Cerebellar nuclear complex (tissue), 1 donor: Measurements from ENCODE around the gene THSD7B.

ENCODE experiments used
- DNase-seq, 2 experiments: peaks; one replicate each; lab custom pipeline; 2025; lab: John Stamatoyannopoulos, UW

Gene THSD7B

GRCh38 chr2:136823291-136823690, 57.9 kb downstream of the THSD7B start:
- DNase-seq, result no peak

- no peak for DNase-seq
Measured at GRCh38 chr2:136828162-136828561, 62.8 kb downstream of the THSD7B start.

GRCh38 chr2:136828774-136829173, 63.4 kb downstream of the THSD7B start:
- no peak for DNase-seq

GRCh38 chr2:136844546-136844945, 79.2 kb downstream of the THSD7B start:
- no peak for DNase-seq

DNA sequence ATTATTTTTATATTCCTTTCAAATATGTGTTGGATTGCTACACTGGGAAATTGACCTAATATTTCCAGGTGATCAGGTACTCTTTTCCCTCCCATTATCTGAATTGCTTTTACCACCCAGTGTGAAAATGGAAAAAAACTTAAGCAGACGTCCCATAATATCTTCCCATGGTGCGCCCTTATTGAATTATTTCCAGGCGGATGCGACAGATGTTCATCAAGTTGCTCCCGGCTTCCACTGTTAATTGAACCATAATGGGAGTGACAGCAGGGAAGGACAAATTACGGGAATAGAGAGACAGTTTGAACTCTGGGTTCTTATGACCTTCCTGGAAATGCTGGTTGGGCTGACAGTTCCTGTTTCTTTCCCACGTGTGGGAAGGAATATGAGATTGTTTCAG, 93.3 kb downstream of the THSD7B start:
- no peak for DNase-seq

- no peak for DNase-seq
Measured at GRCh38 chr2:136860443-136860958, 95.2 kb downstream of the THSD7B start.

DNA sequence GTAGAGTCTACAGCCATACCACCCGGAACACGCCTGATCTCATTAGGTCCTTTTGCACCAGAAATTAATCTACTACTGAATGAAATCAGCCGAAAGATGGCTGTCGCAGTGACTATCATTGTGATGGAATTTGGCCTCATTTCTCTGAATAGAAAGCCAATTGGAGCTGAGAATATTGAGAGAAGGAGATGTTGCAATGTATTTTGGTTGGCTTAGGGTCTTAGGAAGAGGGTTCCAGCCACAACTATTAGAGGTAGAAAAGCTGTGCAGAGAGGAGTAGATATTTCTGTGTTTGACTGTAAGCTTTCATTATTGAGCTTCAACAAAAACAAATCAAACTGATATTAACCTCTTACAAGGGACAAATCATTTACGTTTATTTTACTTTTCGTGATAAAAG, 98.1 kb downstream of the THSD7B start:
- no peak for DNase-seq

DNA sequence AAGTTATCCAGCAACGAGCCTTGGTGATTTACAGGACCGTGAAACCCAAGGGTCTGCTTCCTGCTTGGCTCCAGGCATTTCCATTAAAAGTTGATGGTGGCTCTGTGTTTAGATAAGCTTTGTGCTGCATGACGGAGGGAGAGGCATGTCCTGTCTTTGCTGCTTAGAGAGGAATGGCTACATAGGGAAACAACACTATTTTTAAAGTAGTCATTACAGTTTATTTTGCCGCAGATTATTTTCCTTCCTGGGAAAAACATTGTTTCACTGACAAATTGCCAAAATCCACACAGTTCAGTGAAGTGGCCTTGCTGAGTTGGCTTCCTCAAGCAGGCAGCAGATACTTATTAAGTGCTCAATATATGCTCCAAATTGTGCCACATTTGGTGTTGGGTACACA, 98.5 kb downstream of the THSD7B start:
- no peak for DNase-seq

DNA sequence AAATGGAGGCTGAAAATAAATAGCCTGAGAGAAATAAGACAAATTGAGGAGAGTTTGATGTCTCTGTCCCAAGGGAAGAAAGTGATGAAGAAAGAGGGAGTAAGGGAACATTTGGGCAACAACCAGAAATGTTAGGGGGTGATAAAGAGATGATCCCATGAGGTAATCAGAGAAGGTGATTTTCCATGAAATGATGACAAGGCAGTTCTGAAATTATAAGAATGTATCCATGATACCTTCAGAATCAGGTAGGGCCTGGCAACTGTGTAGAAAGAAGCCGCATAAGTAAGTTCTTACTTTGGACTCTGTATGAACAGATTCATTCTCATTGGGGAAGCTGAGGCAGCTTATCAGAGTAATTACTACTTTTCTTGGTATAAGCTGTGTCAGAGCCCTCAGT, 106.1 kb downstream of the THSD7B start:
- DNase-seq, result no peak

DNA sequence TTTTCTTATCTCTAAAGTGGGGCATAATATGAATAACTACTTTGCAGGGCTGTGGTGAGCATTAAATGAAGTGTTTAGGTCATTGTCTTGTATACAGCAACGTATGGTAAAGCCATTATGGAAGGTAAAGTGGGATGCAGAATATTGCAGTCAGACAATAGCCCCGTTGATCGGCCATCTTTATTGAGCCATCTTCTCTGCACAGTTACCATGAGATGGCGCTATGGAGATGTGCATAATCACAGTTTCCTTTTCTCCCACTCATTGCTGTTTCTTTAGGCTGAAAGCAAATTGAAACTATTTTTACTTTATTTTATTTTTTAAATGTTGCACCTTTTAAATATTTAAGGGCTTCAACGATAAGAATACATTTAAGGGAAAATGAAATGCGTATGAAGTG, 108.9 kb downstream of the THSD7B start:
- DNase-seq, result no peak

- no peak for DNase-seq
Measured at GRCh38 chr2:136891100-136891499, 125.8 kb downstream of the THSD7B start.

DNA sequence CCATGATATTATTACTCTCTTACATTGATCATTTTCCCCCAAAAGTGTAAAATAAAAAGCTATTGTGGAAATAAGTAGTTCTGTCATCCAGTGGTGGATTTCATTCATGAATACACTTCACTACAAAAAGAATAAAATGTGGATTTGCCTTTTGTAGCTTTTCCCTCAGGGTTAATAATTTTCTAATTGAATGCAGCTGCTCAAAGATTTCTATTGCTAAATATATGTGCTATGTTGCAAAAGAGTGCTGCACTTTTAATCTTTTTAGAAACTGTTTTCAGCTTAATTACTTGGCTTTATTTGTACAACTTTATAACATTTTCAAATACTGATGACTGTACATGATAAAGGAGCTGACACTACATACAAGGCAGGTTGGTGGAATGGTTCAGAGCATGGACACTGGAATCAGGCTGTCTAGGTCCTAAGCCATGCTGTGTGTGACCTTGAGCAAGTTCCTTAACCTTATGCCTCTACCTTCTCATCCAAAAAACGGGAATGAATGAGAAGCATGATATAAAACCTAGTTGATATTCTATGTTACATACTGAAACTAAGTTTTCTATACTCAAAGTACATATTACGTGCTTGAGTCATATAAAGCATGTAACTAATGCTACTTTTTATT, 128.8 kb downstream of the THSD7B start:
- no peak for DNase-seq

DNA sequence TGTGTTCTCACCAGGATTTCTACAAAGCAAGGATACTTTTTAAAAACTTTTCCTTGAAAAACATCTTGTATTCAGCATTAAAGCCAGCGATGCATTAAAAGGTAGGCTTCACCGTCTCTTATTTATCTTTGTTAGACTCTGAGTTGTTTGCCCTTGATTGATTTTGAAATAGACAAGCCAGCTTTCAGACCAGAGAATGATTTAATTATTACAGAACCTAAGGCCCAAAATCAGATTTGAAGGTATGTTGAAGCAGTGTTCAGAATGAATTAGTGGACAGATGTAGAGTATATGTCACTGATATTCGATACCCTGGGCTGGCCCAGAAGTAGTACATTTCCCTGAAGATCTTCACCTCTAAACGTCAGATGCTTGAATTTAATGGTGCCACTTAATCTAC, 136.4 kb downstream of the THSD7B start:
- DNase-seq, result no peak

DNA sequence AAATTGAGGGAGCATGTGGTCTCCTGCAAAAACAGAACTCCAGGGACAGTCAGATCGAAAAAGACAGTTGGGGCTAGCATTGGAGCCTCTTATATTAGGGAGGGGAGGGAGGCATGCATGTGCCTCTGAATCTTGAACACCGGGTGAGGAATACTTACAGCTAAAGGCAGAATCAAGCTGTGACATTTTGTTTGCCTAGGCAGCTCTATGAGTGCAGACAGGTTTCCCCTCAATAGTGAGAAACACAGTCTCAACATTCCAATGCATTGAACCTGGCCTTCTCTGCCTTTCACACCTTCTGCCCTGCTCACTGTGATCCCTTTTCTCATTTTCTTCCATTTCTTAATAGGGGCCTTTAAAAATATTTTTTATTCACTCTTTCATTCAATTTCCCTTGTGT, 140.4 kb downstream of the THSD7B start:
- DNase-seq, result no peak

DNA sequence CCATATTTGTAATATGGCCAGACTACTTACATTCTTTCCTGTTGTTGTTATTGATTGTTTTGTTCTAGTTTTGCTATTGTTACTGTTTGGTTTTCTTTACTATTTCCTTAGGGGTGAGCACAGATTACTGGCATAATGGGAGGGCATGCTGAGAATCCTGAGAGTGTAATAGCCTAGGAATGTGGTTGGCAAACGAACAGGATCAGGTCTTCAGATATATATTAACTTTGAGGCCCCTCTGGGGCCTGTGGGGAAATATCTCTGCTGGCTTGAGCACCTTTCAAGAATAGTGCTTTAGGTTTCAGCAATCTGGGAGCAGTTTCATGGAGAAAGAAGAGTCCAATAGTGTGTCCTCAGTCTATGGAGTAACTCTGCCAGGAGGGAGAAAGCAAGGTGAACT, 144.4 kb downstream of the THSD7B start:
- DNase-seq, result no peak

DNA sequence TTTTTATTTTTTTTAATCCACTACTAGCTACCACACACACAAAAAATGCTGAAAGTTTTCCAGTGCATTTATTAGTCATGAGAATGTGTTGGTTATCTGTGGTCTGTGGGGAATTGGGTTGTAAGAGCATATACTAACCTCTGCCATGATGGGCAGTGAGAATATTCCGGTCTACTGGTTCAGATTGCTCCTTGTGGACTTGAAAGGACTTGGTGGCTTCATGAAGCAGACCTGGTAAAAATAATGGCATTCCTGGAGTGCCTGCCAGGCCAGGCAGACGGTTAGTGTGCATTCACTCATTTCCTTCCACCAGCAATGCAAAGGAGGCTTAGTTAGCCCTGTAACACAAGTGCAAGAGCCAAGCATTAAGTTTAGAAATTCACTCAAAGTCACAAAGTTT, 150.8 kb downstream of the THSD7B start:
- DNase-seq, result no peak

DNA sequence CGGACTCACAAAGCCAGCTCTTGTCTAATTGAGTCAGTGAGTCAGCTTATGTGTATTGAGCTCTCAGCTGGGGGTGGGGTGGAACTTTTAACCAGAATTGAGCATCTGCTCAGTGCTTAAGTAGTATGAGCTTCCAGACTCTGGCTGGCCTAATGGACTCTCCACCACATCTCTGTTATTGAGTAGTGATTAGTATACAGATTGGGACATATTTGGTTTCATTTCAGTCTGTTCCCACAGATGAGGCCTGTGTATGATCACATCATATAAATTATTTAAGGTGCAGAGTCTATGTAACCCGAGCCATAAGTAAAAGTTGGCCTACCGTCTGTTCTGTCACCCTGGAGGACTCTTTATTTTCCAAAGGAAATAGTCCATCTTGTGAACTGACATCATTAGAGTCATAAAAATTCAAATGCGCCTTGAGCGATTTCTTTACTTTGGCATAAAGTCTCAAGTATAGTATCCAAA, 152.1 kb downstream of the THSD7B start:
- DNase-seq, result no peak

GRCh38 chr2:136919682-136920081, 154.3 kb downstream of the THSD7B start:
- no peak for DNase-seq

- no peak for DNase-seq
Measured at GRCh38 chr2:136920652-136921333, 155.4 kb downstream of the THSD7B start.

DNA sequence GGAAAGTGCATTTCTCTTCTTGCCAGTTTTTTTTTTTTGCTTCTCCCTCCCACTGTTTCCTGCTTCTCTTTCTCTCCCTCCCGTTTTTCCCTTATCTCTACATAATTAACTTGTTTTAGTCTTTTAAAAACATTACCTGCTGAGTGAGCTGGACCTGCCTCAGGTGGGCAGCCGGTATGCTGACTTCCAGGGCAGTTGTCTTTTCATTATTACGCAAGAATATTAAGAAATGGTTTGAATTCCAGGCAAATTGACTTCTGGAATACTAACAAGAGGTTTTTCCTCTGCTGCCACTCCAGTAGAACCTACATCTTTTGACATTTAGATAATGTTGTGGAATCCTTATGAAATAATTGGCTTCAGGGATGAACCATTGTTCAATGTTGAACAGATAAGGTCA, 161.8 kb downstream of the THSD7B start:
- no peak for DNase-seq

GRCh38 chr2:136929531-136929930, 164.2 kb downstream of the THSD7B start:
- no peak for DNase-seq

- no peak for DNase-seq
Measured at GRCh38 chr2:136932700-136933099, 167.4 kb downstream of the THSD7B start.

DNA sequence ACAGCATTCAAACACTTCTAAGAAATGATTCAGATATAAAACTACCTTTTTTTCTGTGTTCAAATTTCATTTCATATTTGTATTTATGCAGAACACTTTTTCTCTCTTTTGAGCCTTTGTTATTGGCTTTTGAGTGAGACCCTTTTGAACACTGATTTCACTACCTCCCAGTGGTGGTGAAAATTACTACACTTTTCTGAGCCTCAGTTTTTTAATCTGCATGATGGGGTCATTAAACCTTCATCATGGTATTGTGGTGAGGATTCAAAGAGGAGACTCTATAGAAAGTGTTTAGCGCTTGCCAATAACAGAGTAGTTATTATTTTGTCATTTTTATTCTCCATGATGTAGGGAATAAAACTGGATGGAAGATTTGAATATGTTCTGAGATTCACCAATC, 169.8 kb downstream of the THSD7B start:
- no peak for DNase-seq

DNA sequence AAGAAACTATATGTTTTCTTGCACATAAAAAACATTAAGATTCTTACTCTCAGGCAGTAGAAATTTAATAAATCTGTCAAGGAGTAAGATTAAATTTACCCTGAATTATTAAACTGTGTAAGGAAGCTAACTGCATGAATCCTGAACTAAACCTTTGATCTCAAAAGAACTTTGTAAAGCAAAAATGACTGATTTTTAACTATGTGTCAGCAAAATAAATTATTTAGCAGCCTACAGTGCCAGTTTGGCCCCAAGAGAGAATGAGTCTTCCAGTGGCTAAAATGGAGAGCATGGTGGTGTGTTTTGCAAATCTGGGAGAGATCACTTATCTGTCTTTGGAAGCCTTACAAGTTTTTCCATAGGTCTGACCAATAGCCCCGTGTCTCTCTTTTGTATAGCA, 190.7 kb downstream of the THSD7B start:
- no peak for DNase-seq
